RCC 7860 (cell line): Measurements from ENCODE around the gene CYTH2.

Experiments
- DNase-seq: peaks from one replicate; pipeline ENCODE4 v3.0.0-alpha.2; 2015; ENCODE audit warnings: low spot score
- FAIRE-seq: peaks from 2 replicates; lab custom pipeline; 2012; peaks lifted over from hg19 to GRCh38; lab: Jason Lieb, UNC

Gene CYTH2

GRCh38 chr19:48452289-48453190 is 16.6 kb upstream of the CYTH2 start:
- DNase-seq = no peak
- no peak for FAIRE-seq

- no peak for FAIRE-seq
- no peak for DNase-seq
Observed at GRCh38 chr19:48454150-48454730, 14.9 kb upstream of the CYTH2 start.

DNA sequence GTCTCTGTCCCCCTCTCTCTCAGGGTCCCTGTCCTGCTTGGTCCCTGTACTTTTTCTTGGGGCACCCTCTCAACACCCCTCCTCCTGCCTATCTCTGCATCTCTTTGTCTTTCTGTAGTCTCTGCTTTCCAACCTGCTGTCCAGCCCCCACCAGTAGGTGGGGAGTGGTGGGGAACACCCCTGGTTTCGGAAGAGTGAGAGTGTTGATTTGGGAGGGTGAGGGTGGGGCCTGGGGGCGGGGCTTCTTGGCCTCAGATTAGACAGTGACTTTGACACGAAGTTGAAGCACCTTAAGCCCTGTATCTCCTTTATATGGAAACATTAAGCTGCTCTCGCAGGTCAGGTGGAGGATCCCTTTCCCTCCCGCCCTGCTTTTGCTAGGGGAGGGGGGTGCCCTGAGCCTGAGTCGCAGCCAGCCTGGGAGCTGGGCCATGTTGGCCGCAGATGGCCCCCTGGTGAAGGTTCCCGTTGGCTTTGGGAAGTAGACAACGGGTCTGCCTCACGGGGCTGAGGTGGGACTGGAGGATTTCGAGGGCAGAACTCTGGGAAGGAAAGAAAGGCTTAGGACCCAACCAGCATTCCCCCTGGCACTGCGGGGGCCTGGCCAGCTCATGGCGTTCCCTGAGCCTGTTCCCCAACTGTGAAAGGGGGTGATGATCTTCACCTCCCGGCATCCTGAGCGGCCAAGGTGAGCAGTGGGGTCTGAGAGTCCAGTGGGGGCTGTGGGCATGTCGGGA is 13.8 kb upstream of the CYTH2 start, which contains the start of gene KCNJ14:
TSS of gene KCNJ14 (plus strand) at position 404 of the 737 bp plus-strand sequence. CDS start 6,151 bp downstream, outside the sequence.
- FAIRE-seq (no peak), DNase-seq (no peak)

- FAIRE-seq = no peak
- no peak for DNase-seq
Observed at GRCh38 chr19:48455908-48456562, 13.1 kb upstream of the CYTH2 start.

GRCh38 chr19:48456864-48457263 is 12.3 kb upstream of the CYTH2 start:
- no peak for DNase-seq
- no peak for FAIRE-seq

DNA sequence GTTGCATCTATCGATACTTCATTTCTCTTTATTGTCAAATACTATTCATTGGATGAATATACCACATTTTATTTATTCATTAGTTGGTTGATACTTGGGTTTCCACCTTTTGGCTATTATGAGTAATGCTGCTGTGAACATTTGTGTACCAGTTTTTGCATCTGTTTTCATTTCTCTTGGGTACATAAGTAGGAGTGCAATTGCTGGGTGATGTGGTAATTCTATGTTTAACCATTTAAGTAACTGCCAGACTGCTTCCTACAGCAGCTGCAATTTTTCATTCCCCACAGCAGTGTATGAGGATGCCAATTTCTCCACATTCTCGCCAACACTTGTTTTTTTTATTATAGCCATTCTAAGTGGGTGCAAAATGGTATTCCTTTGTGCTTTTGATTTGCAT is 11.2 kb upstream of the CYTH2 start:
- FAIRE-seq (no peak), DNase-seq (no peak)

DNA sequence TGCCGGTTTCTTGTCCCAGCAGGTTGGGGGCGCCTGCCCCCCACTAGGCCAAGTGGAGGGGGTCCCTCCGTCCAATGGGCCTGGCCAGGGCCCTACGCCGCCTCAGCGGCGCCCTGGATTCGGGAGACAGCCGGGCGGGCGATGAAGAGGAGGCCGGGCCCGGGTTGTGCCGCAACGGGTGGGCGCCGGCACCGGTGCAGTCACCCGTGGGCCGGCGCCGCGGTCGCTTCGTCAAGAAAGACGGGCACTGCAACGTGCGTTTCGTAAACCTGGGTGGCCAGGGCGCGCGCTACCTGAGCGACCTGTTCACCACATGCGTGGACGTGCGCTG is 7.6 kb upstream of the CYTH2 start:
- DNase-seq (no peak), FAIRE-seq (no peak)

- no peak for DNase-seq
- FAIRE-seq = no peak
Observed at GRCh38 chr19:48461982-48462655, 7.0 kb upstream of the CYTH2 start.

GRCh38 chr19:48465215-48465614 is 4.0 kb upstream of the CYTH2 start:
- DNase-seq (no peak), FAIRE-seq (no peak)

- peak; percentile 77 for FAIRE-seq
Observed at GRCh38 chr19:48466561-48467325, 2.4 kb upstream of the CYTH2 start.

GRCh38 chr19:48468772-48469288 is 339 bp upstream of the CYTH2 start:
- DNase-seq (peak; percentile 99), FAIRE-seq (peak; percentile 96)

More at GRCh38 chr19:48466561-48467325, 2.4 kb upstream of the CYTH2 start:
- peak; percentile 78 for DNase-seq

DNA sequence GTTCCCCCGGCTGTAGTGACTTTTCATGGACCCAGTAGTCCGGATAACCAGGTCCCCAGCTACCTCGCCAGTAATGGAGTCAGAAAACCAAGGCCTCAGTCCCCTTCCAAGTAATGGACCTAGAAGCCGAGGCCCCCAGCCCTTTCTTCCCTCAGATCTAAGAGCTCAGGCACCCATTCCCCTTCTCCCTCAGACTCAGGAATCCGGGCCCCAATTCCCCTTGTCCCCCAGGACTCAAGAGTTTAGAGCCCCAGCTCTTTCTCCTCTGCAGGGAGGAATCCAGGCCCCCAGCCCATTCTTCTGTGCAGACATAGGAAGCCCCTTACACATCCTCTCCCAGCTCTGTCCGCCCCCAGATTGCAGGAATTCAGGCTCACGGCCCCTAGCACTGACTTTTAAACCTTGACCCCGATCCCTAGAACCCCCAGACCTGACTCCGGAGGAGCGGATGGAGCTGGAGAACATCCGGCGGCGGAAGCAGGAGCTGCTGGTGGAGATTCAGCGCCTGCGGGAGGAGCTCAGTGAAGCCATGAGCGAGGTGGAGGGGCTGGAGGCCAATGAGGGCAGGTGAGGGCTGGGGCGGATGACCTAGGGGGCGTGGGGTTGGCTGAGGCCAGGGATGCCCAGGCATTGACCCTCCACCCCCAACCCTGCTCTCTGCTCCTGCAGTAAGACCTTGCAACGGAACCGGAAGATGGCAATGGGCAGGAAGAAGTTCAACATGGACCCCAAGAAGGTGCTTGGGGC is 938 bp downstream of the CYTH2 start:
- FAIRE-seq = no peak
- DNase-seq = no peak

DNA sequence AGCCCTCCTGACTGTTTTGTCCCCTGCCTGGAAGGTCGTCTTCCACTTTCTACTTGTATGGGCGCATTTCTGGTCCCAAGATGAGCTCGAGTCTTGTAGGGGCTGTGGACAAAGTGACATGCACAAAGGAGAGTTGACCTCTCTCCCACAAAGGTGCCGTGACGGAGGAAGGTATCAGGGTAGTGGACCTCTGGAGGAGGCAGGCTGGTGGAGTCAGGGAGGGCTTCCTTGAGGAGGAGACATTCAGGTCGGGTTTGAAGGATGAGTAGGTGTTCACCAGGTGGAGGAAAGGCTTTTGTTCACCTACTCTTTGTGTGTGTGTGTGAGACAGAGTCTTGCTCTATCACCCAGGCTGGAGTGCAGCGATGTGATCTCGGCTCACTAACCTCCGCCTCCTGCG is 1.7 kb downstream of the CYTH2 start:
- no peak for DNase-seq
- FAIRE-seq = no peak

- FAIRE-seq (no peak), DNase-seq (no peak)
Observed at GRCh38 chr19:48471836-48472235, 2.7 kb downstream of the CYTH2 start.

GRCh38 chr19:48473161-48473966 is 4.2 kb downstream of the CYTH2 start:
- FAIRE-seq = no peak

GRCh38 chr19:48474084-48474592 is 5.0 kb downstream of the CYTH2 start:
- no peak for FAIRE-seq
- no peak for DNase-seq

More at GRCh38 chr19:48473161-48473966, 4.2 kb downstream of the CYTH2 start:
- no peak for DNase-seq

GRCh38 chr19:48475369-48476068 is 6.3 kb downstream of the CYTH2 start:
- FAIRE-seq = no peak

More at GRCh38 chr19:48475369-48476068, 6.3 kb downstream of the CYTH2 start:
- DNase-seq = no peak
